ENCODE data around the gene TUBE1. TPM values are rescaled to one million over a fixed set of nuclear protein-coding genes. Genes with fewer than 3 reads are reported as not detected.
"Not testable (repeated sequence)": the region's sequence is repeated elsewhere in the genome, so short reads cannot be mapped to it uniquely, and the experiment has no call there.

TUBE1 gene
- total and polyA plus RNA-seq, 4 donors, result 10.1 to 59.2 (median 15.1) TPM

- H3K9ac ChIP-seq (ENCODE audit: insufficient read depth in 1 of 2, low read length in 2 of 2), result no peak overlapping the region
- no peak for DNase-seq
- H3K4me3 ChIP-seq, result no peak overlapping the region
- H3K9me3 ChIP-seq (ENCODE audit: control insufficient read depth in 4 of 4, insufficient read depth in 3 of 4, low read length in 3 of 4), result peaks cover 0 to 2% (median 0%) of the 10 kb centered on the region in 4 donors
- peaks cover 0 to 4% (median 0%) of the 10 kb centered on the region in 5 donors for H3K4me1 ChIP-seq (ENCODE audit: control insufficient read depth in 5 of 5, insufficient read depth in 5 of 5, low read length in 5 of 5)
- no peaks in the 10 kb centered on the region for H3K27me3 ChIP-seq (ENCODE audit: control insufficient read depth in 3 of 3, insufficient read depth in 3 of 3, low read length in 2 of 3)
- ATAC-seq (ENCODE audit: insufficient read depth, low FRiP score), result no peak
- WGBS, 2 donors, result 93 to 94% methylated on average over 5 of the region's 5 CpGs
- no peak for TF ChIP-seq CTCF (IDR thresholded peaks at IDR 0.05; ENCODE audit: control extremely low read depth, extremely low read depth)
- no peaks in the 10 kb centered on the region for H3K36me3 ChIP-seq (ENCODE audit: control insufficient read depth in 4 of 4, insufficient read depth in 4 of 4, low read length in 4 of 4)
- H3K27ac ChIP-seq (ENCODE audit: low read depth in 1 of 2, low read length in 1 of 2), result no peak overlapping the region
Observed at GRCh38 chr6:112050429-112050828, 36.9 kb downstream of the TUBE1 start.

- DNase-seq (no peak), ATAC-seq (ENCODE audit: insufficient read depth, low FRiP score) (no peak)
- Histone ChIP-seq H3K4me3 (no peak overlapping the region), H3K9me3 (ENCODE audit: control insufficient read depth in 4 of 4, insufficient read depth in 3 of 4, low read length in 3 of 4) (peaks cover 0 to 2% (median 0%) of the 10 kb centered on the region in 4 donors), H3K27ac (ENCODE audit: low read depth in 1 of 2, low read length in 1 of 2) (no peak overlapping the region), H3K36me3 (ENCODE audit: control insufficient read depth in 4 of 4, insufficient read depth in 4 of 4, low read length in 4 of 4) (no peaks in the 10 kb centered on the region), H3K9ac (ENCODE audit: insufficient read depth in 1 of 2, low read length in 2 of 2) (no peak overlapping the region), H3K27me3 (ENCODE audit: control insufficient read depth in 3 of 3, insufficient read depth in 3 of 3, low read length in 2 of 3) (no peaks in the 10 kb centered on the region), H3K4me1 (ENCODE audit: control insufficient read depth in 5 of 5, insufficient read depth in 5 of 5, low read length in 5 of 5) (peaks cover 0 to under 1% (median 0%) of the 10 kb centered on the region in 5 donors)
- TF ChIP-seq CTCF (IDR thresholded peaks at IDR 0.05; ENCODE audit: control extremely low read depth, extremely low read depth), result no peak
- 93 to 94% methylated on average over 7 of the region's 7 CpGs for WGBS, 2 donors
Observed at GRCh38 chr6:112049996-112050395, 37.3 kb downstream of the TUBE1 start.

- no peak for ATAC-seq (ENCODE audit: insufficient read depth, low FRiP score)
- no peak overlapping the region for H3K4me3 ChIP-seq
- DNase-seq, result no peak
- WGBS, 2 donors, result 82 to 91% methylated on average over 6 of the region's 6 CpGs
- H3K27ac ChIP-seq (ENCODE audit: low read depth in 1 of 2, low read length in 1 of 2), result no peak overlapping the region
- TF ChIP-seq CTCF (IDR thresholded peaks at IDR 0.05; ENCODE audit: control extremely low read depth, extremely low read depth), result no peak
- no peaks in the 10 kb centered on the region for H3K36me3 ChIP-seq (ENCODE audit: control insufficient read depth in 4 of 4, insufficient read depth in 4 of 4, low read length in 4 of 4)
- H3K27me3 ChIP-seq (ENCODE audit: control insufficient read depth in 3 of 3, insufficient read depth in 3 of 3, low read length in 2 of 3), result no peaks in the 10 kb centered on the region
- H3K9me3 ChIP-seq (ENCODE audit: control insufficient read depth in 4 of 4, insufficient read depth in 3 of 4, low read length in 3 of 4), result peaks cover 0 to 2% (median 0%) of the 10 kb centered on the region in 4 donors
- no peaks in the 10 kb centered on the region for H3K4me1 ChIP-seq (ENCODE audit: control insufficient read depth in 5 of 5, insufficient read depth in 5 of 5, low read length in 5 of 5)
- no peak overlapping the region for H3K9ac ChIP-seq (ENCODE audit: insufficient read depth in 1 of 2, low read length in 2 of 2)
Observed at GRCh38 chr6:112049026-112049799, 38.1 kb downstream of the TUBE1 start.

- not testable (repeated sequence) for H3K27ac ChIP-seq (ENCODE audit: low read depth in 1 of 2, low read length in 1 of 2); H3K27me3 ChIP-seq (ENCODE audit: control insufficient read depth in 3 of 3, insufficient read depth in 3 of 3, low read length in 2 of 3); ATAC-seq (ENCODE audit: insufficient read depth, low FRiP score); H3K9me3 ChIP-seq (ENCODE audit: control insufficient read depth in 4 of 4, insufficient read depth in 3 of 4, low read length in 3 of 4); H3K4me3 ChIP-seq; DNase-seq; H3K9ac ChIP-seq (ENCODE audit: insufficient read depth in 1 of 2, low read length in 2 of 2); H3K4me1 ChIP-seq (ENCODE audit: control insufficient read depth in 5 of 5, insufficient read depth in 5 of 5, low read length in 5 of 5); H3K36me3 ChIP-seq (ENCODE audit: control insufficient read depth in 4 of 4, insufficient read depth in 4 of 4, low read length in 4 of 4)
- WGBS, 2 donors, result 95 to 98% methylated on average over 23 to 25 of the region's 25 CpGs
Observed at GRCh38 chr6:112047523-112047922, 39.8 kb downstream of the TUBE1 start.
